WI38 (cell line): Measurements from ENCODE around the gene CEND1.

ENCODE experiments used
- H3K4me3 ChIP-seq: 2 replicates; pipeline ENCODE4 v1.5.1; 2011; ENCODE audit warnings: low read depth, mild to moderate bottlenecking, control low read depth, low read length
- TF ChIP-seq, protein P1 (sequence below): IDR thresholded peaks from 2 replicates; pipeline ENCODE4 v1.5.1; 2012; ENCODE audit warnings: low read depth, mild to moderate bottlenecking, control low read depth, low read length

Gene CEND1

DNA sequence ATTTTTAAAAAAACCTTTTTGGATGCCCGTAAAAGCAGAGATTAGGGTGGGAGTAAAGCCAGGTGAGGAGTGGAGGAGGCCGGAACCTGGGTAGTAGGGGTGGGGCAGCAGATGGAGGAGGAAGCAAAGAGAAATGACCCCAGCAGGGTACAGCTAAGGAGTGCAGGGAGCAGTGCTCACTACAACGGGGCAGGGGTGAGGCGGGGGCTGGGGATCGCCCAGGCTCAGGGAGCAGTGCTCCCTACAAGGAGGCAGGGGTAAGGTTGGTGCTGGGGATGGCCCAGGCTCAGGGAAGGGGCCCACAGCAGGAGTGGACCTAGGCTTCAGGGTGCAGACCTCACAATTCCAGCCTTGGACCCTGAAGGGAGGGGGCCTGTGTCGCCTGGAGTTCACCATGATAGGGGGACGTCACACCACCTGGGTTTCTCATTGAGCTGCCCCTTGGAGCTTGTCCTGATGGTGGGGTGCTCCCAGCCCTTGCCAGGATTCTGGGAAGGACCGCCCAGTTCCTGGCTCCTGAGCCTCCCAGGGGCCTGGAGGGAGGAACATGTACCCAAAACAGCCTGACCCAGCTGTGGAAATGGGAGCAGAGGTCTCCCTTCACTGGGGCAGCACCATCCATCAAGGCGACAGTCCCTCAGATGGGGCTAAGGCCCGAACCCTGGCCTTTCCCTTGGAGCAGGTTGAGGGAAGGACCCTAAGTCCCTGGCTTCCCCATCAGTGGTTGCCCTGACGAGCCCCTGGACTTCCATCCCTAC is 26.0 kb upstream of the CEND1 start:
- TF ChIP-seq, protein P1, sequence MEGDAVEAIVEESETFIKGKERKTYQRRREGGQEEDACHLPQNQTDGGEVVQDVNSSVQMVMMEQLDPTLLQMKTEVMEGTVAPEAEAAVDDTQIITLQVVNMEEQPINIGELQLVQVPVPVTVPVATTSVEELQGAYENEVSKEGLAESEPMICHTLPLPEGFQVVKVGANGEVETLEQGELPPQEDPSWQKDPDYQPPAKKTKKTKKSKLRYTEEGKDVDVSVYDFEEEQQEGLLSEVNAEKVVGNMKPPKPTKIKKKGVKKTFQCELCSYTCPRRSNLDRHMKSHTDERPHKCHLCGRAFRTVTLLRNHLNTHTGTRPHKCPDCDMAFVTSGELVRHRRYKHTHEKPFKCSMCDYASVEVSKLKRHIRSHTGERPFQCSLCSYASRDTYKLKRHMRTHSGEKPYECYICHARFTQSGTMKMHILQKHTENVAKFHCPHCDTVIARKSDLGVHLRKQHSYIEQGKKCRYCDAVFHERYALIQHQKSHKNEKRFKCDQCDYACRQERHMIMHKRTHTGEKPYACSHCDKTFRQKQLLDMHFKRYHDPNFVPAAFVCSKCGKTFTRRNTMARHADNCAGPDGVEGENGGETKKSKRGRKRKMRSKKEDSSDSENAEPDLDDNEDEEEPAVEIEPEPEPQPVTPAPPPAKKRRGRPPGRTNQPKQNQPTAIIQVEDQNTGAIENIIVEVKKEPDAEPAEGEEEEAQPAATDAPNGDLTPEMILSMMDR = no peak
- no peak overlapping the region for H3K4me3 ChIP-seq

DNA sequence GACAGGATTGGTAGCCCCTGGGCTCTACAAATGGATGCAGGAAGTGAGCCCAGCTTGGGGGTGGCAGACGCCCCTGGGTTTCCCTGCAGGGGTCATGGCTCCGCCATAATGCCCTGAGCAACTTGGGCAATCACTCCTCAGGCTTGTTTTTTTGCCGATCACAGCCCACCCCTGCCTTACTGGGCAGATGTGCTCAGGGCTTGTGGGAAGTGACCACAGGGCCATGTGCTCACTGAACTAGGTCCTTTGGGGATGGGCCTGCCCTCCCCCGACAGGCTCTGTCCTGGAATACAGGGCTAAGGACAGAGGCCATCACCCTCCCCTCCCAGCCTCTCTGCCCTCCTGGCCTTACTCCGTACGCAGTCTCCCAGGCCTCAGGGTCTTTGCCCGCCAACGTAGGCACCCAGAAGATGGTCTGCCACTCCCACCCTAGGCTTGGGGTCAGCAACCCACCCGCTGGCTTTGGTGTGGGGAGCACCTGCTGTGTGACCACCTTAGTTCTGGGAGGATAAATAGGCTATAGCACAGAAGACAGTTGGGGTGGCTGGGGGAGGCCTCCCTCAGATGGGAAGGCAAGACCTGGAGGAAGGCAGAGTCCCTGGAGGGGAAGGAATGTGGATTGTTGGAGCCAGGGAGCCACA is 23.7 kb upstream of the CEND1 start:
- TF ChIP-seq, protein P1 = no peak
- no peak overlapping the region for H3K4me3 ChIP-seq

DNA sequence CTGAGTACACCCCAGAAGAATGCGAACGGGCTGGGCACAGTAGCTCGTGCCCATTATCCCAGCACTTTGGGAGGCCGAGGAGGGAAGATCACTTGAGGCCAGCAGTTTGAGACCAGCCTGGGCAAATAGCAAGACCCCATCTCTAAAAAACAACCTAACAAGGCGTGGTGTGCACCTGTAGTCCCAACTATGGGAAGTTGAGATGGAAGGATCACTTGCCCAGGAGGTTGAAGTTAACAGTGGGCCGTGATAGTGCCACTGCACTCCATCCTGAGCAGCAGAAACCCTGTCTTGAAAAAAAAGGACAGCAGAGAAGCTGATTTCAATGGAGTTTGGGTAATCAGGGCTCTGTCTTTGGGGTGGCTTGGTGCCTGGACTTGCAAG is 23.2 kb upstream of the CEND1 start:
- TF ChIP-seq, protein P1 = no peak
- H3K4me3 ChIP-seq = no peak overlapping the region

DNA sequence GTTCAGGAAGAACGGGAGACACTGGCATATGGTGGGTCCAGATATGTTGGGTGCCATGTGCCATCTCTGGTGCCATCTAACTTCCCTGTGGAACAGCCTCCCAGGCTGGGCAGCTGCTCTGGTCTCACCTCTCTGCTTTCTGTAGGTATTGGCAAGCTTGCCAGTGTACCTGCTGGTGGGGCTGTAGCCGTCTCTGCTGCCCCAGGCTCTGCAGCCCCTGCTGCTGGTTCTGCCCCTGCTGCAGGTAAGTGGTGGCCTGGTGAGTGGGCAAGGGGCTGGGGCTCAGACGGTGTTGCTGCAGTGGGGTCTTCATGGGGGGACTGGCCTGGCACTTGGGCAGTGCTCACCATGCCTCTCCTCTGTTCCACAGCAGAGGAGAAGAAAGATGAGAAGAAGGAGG is 22.5 kb upstream of the CEND1 start:
- H3K4me3 ChIP-seq = no peak overlapping the region
- TF ChIP-seq, protein P1 = no peak

DNA sequence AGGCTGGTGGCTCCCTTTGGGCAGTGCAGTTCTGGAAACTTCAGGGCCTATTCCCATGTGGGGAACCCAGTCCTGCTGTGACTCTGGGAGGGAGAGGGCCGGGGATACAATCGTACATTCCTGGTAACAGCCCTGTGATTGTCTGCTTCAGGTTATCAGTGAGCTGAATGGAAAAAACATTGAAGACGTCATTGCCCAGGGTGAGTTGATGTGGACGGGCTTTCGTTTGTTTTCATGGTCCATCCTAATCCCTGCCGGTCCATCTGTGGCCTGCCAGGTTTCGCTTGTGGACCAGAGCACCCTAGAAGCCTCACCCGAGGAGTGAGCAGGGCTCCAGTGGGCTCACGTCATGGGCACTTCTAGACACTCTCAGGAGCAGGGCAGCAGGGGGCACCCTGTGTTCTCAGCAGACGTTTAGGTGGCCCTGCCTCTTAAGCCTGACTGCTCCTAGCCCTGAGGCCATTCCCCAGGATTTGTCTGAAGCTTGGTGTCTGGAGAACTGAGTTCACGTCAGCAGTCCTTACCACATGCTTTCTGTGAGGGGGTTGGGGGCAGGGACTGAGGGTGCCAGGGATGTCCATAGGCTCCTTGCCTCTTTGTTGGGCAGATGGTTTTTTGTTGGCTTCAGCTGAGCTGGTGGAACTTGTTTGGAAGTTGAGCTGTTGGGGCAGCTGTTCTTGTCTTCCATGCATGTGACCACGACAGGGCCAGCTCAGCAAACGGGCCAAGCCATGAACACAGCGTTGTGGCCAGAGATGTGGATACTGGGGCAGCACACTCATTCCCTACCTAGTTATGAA is 21.8 kb upstream of the CEND1 start:
- TF ChIP-seq, protein P1 = no peak
- peak overlapping the region; percentile 98 for H3K4me3 ChIP-seq

DNA sequence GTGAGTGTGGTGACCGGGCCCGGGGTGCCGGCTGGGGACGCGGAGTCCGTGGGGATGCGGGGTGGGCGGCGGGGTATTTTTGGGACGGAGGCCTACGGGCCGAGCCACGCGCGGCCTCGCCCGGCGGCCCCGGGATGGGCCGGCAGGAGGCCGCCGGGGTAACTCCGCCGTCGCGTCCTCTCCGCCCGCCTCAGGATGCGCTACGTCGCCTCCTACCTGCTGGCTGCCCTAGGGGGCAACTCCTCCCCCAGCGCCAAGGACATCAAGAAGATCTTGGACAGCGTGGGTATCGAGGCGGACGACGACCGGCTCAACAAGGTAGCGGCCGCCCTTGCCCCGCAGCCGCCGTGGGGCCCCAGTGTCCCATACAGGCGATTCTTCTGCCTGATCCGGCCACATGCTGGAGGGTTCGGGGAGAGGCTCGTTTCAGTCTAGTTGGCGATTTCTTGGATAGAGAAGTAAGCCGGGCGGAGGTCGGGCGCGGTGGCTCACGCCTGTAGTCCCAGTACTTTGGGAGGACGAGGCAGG is 20.2 kb upstream of the CEND1 start:
- H3K4me3 ChIP-seq = peak overlapping the region; percentile 98
- TF ChIP-seq, protein P1 = no peak
